Measurements from ENCODE around the gene TAS2R1.

TAS2R1 gene

GRCh38 chr5:9582406-9582805 lies 47.7 kb downstream of the TAS2R1 start:
- DNase-seq = peak; percentile 19
